GM13976 (cell line): Measurements from ENCODE around the gene DBR1.
A peak's percentile ranks its signal among the peaks of the same experiment; 100 is the strongest.

Experiments used
- DNase-seq: peaks from one replicate; pipeline ENCODE4 v3.0.0; 2012; ENCODE audit warnings: low spot score
- in situ Hi-C: fragments of 300-500 bp; cut with MboI; formaldehyde crosslinking; loops from one replicate; pipeline ENCODE4 v1.12.0; 2022; ENCODE audit warnings: low sequenced_read_pairs, mixed read lengths, inconsistent platforms; ENCODE audit not compliant: unreplicated experiment
- TF ChIP-seq, protein P1 (sequence below): IDR thresholded peaks from 2 replicates; pipeline ENCODE4 v1.5.1; 2012; ENCODE audit warnings: borderline replicate concordance, mild to moderate bottlenecking; ENCODE audit not compliant: insufficient read depth; ENCODE audit errors: extremely low read depth, missing control alignments, control extremely low read depth

DBR1 gene, protein sequence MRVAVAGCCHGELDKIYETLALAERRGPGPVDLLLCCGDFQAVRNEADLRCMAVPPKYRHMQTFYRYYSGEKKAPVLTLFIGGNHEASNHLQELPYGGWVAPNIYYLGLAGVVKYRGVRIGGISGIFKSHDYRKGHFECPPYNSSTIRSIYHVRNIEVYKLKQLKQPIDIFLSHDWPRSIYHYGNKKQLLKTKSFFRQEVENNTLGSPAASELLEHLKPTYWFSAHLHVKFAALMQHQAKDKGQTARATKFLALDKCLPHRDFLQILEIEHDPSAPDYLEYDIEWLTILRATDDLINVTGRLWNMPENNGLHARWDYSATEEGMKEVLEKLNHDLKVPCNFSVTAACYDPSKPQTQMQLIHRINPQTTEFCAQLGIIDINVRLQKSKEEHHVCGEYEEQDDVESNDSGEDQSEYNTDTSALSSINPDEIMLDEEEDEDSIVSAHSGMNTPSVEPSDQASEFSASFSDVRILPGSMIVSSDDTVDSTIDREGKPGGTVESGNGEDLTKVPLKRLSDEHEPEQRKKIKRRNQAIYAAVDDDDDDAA

DNA sequence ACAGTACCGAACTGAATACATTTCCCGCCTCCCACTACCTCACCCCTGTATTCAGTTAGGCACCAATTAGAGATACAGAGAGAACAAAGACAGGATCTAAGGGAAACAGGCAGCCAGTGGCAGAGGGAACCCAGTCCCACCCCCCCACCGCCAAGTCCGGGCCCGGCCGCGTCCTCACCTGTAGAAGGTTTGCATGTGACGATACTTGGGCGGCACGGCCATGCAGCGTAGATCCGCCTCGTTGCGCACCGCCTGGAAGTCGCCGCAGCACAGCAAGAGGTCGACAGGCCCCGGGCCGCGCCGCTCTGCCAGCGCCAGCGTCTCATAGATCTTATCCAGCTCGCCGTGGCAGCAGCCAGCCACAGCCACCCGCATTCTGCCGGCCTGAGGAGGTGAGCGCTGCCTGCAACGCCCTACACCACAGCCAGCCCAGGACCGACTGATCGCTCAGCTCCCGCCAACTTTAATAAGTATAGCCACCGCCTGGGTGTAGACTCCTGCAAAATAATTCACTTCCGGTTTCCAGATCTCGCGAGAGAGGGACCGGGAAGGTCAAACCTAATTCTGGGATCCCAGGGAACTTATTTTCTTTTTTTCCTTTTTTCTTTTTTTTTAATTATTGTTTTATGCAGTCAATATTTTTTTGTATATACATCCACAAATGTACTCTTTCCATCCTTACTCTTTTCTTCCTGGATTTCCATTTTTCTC, at the start of gene DBR1:
TSS of gene DBR1 (minus strand) at position 501 of the 711 bp plus-strand sequence. CDS start at position 375, 126 bp downstream.
- TF ChIP-seq, protein P1, sequence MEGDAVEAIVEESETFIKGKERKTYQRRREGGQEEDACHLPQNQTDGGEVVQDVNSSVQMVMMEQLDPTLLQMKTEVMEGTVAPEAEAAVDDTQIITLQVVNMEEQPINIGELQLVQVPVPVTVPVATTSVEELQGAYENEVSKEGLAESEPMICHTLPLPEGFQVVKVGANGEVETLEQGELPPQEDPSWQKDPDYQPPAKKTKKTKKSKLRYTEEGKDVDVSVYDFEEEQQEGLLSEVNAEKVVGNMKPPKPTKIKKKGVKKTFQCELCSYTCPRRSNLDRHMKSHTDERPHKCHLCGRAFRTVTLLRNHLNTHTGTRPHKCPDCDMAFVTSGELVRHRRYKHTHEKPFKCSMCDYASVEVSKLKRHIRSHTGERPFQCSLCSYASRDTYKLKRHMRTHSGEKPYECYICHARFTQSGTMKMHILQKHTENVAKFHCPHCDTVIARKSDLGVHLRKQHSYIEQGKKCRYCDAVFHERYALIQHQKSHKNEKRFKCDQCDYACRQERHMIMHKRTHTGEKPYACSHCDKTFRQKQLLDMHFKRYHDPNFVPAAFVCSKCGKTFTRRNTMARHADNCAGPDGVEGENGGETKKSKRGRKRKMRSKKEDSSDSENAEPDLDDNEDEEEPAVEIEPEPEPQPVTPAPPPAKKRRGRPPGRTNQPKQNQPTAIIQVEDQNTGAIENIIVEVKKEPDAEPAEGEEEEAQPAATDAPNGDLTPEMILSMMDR = no peak
- in situ Hi-C loops = no loop called here
- peak; percentile 82 for DNase-seq

DNA sequence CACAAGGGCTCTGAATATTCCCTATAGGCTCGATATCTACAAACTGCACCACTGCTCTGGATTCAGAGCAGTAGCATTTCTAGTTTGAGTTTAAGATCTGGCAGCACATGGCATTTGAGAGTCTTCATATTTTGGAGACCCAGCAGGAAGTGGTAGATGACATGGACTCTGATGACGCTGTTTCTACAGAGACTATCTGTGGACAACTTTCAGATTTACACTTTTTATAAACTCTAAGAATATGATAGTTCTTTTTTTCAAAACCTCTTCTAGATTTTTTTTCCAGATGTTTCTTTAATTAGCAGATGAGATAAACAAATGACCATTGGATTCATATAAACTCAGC, 48.2 kb upstream of the DBR1 start:
- TF ChIP-seq, protein P1 = no peak
- no peak for DNase-seq
- in situ Hi-C loops = no loop called here

DNA sequence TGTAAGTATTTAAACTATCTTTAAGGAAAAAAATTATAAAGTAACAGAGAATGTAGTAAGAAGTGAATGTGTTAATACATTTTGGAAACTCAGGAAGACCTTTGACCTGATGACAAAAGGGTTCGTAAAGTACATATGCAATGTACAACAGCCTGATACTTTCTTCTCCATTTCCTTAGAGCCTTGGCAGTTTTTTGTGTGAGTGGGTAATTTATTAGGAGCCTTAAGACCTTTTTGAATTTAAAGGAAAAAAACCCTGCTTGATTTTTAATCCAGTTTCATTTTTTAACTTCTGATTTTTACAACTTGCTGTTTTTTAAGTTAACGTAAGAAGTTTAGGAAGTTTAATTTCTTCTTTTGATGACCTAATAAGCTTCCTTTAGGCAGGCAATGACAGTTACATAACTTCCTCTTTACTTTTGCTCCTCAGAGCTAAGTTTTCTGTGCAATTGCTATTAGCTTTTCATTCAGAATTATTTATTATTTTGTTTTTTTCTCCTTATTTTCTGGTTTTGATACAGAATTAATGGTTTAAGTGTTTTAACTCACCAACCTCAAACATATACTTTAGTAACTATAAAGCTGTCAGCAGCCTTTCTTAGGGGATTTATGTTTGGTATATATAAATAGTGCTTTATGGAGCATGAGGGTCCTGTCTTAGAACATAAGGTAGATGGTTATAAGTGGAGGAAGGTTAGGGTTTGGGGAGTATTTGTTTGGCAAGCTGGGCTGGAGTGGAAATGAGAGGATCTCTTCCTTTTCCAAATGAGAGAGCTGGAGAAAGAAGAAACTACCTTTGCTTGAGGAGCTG, 47.6 kb upstream of the DBR1 start:
- TF ChIP-seq, protein P1 = no peak
- in situ Hi-C loops = no loop called here
- DNase-seq = no peak

DNA sequence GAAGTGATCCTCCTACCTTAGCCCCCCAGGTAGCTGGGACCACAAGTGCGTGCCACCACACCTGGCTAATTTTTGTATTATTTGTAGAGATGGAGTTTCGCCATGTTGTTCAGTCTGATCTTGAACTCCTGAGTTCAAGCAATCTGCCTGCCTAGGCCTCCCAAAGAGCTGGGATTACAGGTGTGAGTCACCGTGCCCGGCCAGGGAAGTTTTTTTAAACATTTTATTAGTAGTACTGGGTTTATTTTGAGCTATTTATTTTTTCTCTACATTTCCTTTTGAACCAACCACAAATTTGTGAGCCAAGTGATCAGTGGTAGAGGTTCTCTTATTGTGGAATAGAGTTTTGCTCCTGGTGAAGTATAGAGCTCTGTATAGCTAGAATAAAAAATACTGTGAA, 46.1 kb upstream of the DBR1 start:
- TF ChIP-seq, protein P1 = no peak
- in situ Hi-C loops = no loop called here
- no peak for DNase-seq

DNA sequence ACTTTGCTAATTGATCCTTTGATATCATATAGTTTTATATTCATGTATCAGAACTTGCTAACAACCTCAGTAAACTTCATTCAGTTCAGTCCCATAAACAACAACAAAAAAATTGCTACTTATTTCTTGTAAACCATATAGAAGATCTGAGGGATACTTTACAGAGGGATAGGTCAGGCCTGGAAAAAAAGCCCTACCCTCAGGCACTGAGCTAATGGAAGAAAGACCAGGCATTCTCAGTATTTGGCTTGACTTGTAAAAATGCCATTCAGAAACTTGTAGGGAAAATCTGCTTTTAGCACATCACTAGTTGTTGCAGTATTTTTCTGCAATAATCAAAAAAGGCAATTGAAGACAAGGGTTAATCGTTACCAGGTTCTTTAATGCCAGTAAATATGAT, 45.5 kb upstream of the DBR1 start:
- DNase-seq = no peak
- TF ChIP-seq, protein P1 = no peak
- in situ Hi-C loops = no loop called here

DNA sequence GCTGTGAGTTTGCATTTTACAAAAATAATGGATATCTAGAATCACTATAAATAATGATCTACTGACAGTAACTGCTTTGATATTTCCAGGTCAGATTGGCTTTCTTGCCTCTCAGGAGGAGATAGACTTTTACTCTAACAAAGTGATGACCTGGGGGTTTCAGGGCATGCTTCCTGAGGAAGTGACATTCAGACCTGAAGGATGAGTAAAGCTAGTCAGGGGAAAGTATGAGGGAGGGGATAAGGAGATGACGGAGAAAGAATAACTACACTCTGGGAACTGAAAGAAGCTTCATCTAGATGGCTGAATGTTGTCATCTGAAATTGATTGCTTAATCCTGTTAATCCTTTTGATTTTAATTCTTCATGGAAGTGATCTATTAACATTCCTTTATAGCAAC, 44.5 kb upstream of the DBR1 start:
- TF ChIP-seq, protein P1 = no peak
- in situ Hi-C loops = no loop called here
- peak; percentile 22 for DNase-seq
